ENCODE results near the gene SDHC.
"Not testable (repeated sequence)": the region's sequence is repeated elsewhere in the genome, so short reads cannot be mapped to it uniquely, and the experiment has no call there.

SDHC gene

GRCh38 chr1:161388639-161389038, 74.5 kb downstream of the SDHC start:
- no peak for DNase-seq (ENCODE audit: low read depth)

GRCh38 chr1:161389158-161389557, 75.0 kb downstream of the SDHC start:
- DNase-seq (ENCODE audit: low read depth), result not testable (repeated sequence)

DNA sequence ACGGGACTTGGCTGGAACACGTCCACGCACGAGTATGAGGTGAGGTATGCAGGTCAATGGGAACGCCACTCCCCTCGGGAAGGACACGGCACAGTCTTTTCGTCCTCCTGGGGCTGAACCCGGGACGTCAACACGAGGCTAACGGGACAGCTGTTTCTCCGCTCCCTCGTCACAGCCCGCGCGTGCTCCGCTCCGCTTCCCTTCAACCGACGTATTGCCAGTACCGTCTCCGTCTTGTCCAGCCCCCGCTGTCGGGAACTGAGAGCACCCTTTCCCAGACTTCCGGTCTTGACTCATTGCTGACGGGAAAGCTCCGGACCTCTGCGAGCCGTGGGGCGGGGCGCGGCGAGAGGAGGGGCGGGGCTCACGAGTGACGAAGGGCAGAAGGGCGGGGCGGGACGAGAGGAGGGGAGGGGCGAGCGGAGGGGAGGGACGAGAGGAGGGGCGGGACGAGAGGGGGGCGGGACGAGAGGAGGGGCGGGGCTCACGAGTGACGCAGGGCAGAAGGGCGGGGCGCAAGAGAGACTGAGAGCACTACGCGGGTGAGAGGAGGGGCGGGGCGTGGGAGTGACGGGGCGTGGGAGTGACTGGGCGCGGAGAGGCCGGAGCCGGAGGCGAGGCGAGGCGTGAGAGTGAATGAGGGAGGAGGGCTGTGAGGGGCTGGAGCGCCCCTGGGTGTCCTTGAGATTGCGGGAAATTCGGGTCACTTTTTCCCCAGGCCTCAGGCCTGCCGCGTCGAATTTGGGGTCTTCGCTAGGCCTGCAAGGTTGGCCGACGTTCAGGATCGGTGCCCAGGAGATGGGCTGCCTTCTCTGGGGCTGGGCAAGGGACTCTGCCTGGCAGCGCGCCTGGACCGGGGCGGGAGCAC, 75.7 kb downstream of the SDHC start:
- DNase-seq (ENCODE audit: low read depth), result peak; percentile 88

- DNase-seq (ENCODE audit: low read depth), result no peak
These were observed 76.3 kb downstream of the SDHC start for GRCh38 chr1:161390559-161390858.

GRCh38 chr1:161391136-161391535, 77.0 kb downstream of the SDHC start:
- not testable (repeated sequence) for DNase-seq (ENCODE audit: low read depth)

DNA sequence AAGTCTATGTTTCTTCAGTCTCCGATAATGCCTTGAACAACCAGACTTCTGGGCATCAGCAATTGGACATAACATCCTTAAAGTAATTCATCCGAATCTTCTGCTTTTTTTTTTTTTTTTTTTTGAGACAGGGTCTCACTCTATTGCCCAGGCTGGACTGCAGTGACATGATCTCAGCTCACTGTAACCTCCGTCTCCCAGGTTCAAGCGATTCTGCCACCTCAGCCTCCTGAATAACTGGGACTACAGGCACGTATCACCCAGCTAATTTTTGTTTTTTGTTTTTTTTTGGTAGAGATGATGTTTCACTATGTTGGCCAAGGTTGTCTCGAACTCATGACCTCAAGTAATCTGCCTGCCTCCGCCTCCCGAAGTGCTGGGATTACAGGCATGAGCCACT, 77.4 kb downstream of the SDHC start:
- no peak for DNase-seq (ENCODE audit: low read depth)

DNA sequence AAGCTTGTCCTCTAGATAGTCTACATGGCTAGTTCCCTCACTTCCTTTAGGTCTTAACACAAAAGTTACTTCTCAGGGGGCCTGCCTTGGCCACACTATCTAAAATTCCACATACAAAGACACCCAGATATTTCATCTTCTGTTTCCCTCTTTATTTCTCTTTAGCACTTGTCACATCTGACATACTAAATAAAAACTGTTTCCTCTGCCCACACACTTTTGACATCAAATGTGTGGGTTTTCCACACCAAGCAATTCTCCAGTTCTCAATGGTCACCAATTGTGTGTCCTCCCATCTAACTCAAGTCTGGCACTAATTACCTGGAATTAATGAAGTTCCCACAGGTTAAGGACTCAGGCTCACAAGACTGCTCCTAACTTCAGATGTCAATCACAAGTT, 79.0 kb downstream of the SDHC start:
- DNase-seq (ENCODE audit: low read depth), result no peak

DNA sequence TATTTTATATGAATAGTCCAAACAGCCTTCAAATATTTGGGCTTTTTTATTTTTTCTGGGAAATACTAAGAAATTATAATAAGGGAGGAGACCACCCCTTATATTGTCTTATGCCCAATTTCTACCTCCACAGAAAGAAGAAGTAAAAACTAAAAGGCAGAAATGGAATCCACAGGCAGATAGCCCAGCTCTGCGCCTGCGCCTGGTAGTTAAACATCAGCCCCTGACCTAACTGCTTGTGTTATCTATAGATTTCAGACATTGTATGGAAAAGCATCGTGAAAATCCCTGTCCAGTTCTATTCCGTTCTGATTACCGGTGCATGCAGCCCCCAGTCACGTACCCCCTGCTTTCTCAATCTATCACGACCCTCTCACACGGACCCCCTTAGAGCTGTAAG, 82.9 kb downstream of the SDHC start:
- DNase-seq (ENCODE audit: low read depth), result not testable (repeated sequence)

DNA sequence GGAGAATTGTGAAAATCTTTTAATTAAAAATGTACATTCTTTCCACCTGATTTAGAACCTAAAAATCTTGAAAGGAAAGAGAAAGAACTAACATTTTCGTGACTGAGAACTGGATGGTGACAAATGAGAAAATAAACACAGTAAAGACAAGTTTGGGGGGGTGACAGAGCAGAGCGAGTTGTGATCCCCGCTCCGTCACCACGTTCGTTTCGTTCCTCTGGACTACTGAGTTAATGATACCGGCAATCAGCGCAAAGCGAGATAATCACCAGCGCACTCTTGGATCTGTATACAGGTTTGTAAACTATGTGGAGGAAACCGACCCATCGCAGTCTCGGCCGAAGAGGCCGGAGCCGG, 84.7 kb downstream of the SDHC start:
- no peak for DNase-seq (ENCODE audit: low read depth)

DNA sequence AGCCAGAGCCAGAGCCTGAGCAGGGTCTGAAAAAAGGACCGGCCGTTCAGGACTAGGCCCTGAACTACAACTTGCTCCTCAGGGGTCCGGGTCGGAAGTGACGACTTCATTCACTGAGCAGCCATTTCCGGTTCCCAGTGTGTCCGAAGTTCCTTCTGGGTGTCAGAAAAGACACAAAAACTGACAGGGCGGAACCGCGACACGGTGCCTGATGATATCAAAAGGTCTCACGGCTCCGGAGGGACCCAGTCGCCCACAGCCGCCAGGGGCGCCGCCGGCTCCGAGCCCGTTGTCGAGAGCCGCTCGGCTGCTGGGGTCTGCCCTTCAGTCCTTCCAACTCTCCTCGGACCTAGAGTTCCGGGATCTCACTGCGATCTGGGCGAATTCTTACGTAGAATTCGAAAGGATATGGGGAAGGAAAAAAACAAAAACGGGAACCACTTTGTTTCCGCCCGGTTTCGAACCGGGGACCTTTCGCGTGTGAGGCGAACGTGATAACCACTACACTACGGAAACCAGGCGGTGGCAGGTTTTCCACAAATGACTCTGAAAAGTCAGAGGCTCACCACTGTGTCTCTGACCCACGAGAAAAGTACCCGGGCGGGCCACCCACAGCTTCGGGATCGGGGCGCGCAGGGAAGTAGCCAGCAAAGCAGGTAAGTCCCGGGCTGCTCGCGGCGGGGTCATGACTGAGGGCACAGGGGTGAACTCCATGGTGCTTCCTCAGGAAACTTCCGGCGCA, 85.2 kb downstream of the SDHC start:
- peak; percentile 93 for DNase-seq (ENCODE audit: low read depth)

DNA sequence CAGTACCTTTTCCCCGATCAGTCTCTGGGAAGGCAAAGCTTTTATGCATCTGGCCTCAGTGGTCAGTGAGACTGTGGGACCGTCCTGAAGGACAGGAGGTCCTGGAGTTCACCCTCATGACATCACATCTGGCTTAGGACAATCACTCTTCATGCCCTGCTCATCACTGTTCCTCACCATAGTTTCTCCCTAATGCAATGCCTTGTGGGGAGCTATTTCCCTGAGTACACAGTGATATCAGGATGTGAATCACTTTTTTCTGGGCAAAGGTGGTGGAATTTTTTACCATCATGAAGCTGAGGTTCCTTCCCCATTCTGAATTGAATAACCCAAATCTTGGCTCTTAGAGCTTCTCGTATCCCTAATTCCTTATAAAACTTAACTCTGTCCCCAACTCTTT, 88.3 kb downstream of the SDHC start:
- no peak for DNase-seq (ENCODE audit: low read depth)

DNA sequence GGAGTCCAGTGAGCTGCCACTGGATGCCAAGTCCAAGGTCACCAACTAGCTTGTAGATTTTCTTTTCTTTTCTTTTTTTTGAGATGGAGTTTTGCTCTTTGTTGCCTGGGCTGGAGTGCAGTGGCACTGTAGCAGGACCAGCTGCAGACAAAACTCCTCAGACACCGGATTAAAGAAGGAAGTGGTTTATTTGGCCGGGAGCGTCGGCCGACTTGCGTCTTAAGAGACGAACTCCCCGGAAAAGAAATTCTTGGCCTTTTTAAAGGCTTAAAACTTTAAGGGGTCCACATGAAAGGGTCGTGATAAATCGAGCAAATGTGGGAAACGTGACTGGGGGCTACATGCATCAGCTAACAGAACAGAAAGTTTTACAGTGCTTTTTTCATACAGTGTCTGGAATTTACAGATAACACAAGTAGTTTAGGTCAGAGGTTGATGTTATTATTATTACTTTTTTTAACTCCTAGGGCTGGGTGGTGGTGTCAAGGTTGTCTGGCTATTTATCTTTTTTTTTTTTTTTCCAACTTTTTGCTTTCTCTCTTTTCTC, 89.9 kb downstream of the SDHC start:
- DNase-seq (ENCODE audit: low read depth), result no peak

DNA sequence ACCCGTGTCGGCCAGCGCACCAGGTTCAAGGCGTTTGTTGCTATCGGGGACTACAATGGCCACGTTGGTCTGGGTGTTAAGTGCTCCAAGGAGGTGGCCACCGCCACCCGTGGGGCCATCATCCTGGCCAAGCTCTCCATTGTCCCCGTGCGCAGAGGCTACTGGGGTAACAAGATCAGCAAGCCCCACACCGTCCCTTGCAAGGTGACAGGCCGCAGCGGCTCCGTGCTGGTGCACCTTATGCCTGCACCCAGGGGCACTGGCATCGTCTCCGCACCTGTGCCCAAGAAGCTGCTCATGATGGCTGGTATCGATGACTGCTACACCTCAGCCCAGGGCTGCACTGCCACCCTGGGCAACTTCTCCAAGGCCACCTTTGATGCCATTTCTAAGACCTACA, 92.4 kb downstream of the SDHC start:
- not testable (repeated sequence) for DNase-seq (ENCODE audit: low read depth)

- no peak for DNase-seq (ENCODE audit: low read depth)
These were observed 93.3 kb downstream of the SDHC start for GRCh38 chr1:161407451-161407985.

DNA sequence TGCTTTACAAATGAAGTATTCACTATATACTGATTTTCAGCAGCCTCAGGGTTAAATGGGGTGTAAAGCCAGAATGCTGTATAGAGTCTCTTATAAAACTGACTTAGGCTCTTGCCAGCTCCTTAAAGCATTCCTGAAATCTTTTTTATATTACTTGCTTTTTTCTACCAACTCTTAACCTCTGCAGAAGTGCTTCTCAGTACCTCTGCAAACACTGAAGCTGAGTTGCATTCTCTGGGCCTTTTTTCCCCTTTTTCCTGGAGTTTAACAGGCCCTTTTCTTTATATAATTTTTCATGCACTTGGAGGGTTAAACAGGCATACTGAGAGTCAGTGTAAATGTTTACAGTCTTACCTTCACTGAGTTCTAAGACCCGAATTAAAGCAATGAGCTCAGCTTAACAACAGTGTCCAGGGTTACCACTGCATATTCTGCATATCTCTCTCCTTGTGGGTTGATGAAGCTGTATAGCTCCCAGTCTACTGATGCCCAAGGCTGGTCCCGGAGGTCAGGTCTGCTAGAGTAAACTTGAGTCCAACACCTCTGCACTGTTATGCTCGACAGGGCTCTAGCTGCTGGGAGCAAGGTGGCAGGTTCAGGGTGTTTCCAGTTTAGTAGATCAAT, 94.4 kb downstream of the SDHC start:
- DNase-seq (ENCODE audit: low read depth), result no peak

- not testable (repeated sequence) for DNase-seq (ENCODE audit: low read depth)
These were observed 95.9 kb downstream of the SDHC start for GRCh38 chr1:161409848-161410635.

GRCh38 chr1:161410636-161410970, 96.4 kb downstream of the SDHC start:
- DNase-seq (ENCODE audit: low read depth), result not testable (repeated sequence)

Data from stimulated activated CD8-positive, alpha-beta memory T cell treated with anti-CD3 and anti-CD28 coated beads, Interleukin-7, amount 100 ng/mL, for 24 hours (primary cell).